Mucosa of rectum (tissue), 2 donors: Measurements from ENCODE around the gene RNF224.
A peak's percentile ranks its signal among the peaks of the same experiment; 100 is the strongest.

Experiments used
- H3K27ac ChIP-seq, 2 donors: one replicate each; pipeline ENCODE4 v1.7.0; 2013; ENCODE audit warnings: inconsistent platforms in 2 of 2, low read depth in 2 of 2, low read length in 2 of 2
- H3K27me3 ChIP-seq, 2 donors: one replicate each; pipeline ENCODE4 v1.7.0; 2013; ENCODE audit warnings: low read length in 2 of 2; ENCODE audit not compliant: control insufficient read depth in 2 of 2, insufficient read depth in 2 of 2
- H3K36me3 ChIP-seq, 2 donors: one replicate each; pipeline ENCODE4 v1.7.0; 2013; ENCODE audit warnings: low read length in 2 of 2; ENCODE audit not compliant: control insufficient read depth in 2 of 2, insufficient read depth in 2 of 2
- H3K4me1 ChIP-seq, 2 donors: one replicate each; pipeline ENCODE4 v1.7.0; 2013; ENCODE audit warnings: low read length in 2 of 2, mild to moderate bottlenecking in 1 of 2; ENCODE audit not compliant: control insufficient read depth in 2 of 2, insufficient read depth in 2 of 2
- H3K4me3 ChIP-seq, 2 donors: one replicate each; pipeline ENCODE4 v1.7.0; 2013; ENCODE audit warnings: low read length in 2 of 2
- H3K9ac ChIP-seq, 2 donors: one replicate each; pipeline ENCODE4 v1.7.0; 2013; ENCODE audit warnings: low read length in 2 of 2, low read depth in 1 of 2, mild to moderate bottlenecking in 1 of 2
- H3K9me3 ChIP-seq, 2 donors: one replicate each; pipeline ENCODE4 v1.7.0; 2013; ENCODE audit warnings: low read length in 2 of 2; ENCODE audit not compliant: control insufficient read depth in 2 of 2
- donor health status: healthy.
- donor health status: Normal muscosa, but diverticular disease.

Gene RNF224

GRCh38 chr9:137250329-137251193 lies 23.3 kb downstream of the RNF224 start:
- Histone ChIP-seq H3K4me3 (no peak overlapping the region), H3K27me3 (no peaks in the 10 kb centered on the region), H3K36me3 (no peaks in the 10 kb centered on the region), H3K27ac (no peak overlapping the region), H3K9ac (no peak overlapping the region), H3K9me3 (no peaks in the 10 kb centered on the region), H3K4me1 (peaks cover 8 to 9% of the 10 kb centered on the region in 2 donors)

- H3K4me1 ChIP-seq = peaks cover 12 to 13% of the 10 kb centered on the region in 2 donors
- peaks cover 0 to 1% of the 10 kb centered on the region in 2 donors for H3K36me3 ChIP-seq
- no peak within 1 kb of the TSS for H3K4me3 ChIP-seq
- no peak within 1 kb of the TSS for H3K27ac ChIP-seq
- no peaks in the 10 kb centered on the region for H3K9me3 ChIP-seq
- no peaks in the 10 kb centered on the region for H3K27me3 ChIP-seq
- H3K9ac ChIP-seq = no peak within 1 kb of the TSS
Observed at GRCh38 chr9:137251194-137251461, 23.8 kb downstream of the RNF224 start, which contains the start of gene STPG3. Gene STPG3 (plus strand): TSS chr9:137251286. CDS start chr9:137251287, 1 bp downstream.

GRCh38 chr9:137251490-137252268 lies 24.4 kb downstream of the RNF224 start:
- Histone ChIP-seq H3K27ac (no peak overlapping the region), H3K9me3 (no peaks in the 10 kb centered on the region), H3K27me3 (no peaks in the 10 kb centered on the region), H3K4me3 (no peak overlapping the region), H3K4me1 (peaks cover 18% of the 10 kb centered on the region in 2 donors), H3K36me3 (peaks cover 5% of the 10 kb centered on the region in 2 donors), H3K9ac (no peak overlapping the region)

GRCh38 chr9:137252555-137253506 lies 25.5 kb downstream of the RNF224 start:
- Histone ChIP-seq H3K36me3 (peaks cover 5 to 9% of the 10 kb centered on the region in 2 donors), H3K9ac (no peak overlapping the region), H3K9me3 (no peaks in the 10 kb centered on the region), H3K27me3 (no peaks in the 10 kb centered on the region), H3K4me1 (peaks cover 21 to 22% of the 10 kb centered on the region in 2 donors), H3K27ac (no peak overlapping the region), H3K4me3 (no peak overlapping the region)

- Histone ChIP-seq H3K4me1 (peaks cover 21 to 22% of the 10 kb centered on the region in 2 donors), H3K4me3 (peak overlapping the region; percentile 68 to 83), H3K27me3 (no peaks in the 10 kb centered on the region), H3K27ac (peak overlapping the region; percentile 52 to 80), H3K9me3 (no peaks in the 10 kb centered on the region), H3K36me3 (peaks cover 8 to 13% of the 10 kb centered on the region in 2 donors), H3K9ac (peak overlapping the region; percentile 77 to 89)
Observed at GRCh38 chr9:137253717-137254623, 26.7 kb downstream of the RNF224 start.

GRCh38 chr9:137254624-137255447 lies 27.5 kb downstream of the RNF224 start, which contains the start of gene NELFB:
Gene NELFB (plus strand): TSS chr9:137255327.
- H3K9ac ChIP-seq = peak within 1 kb of the TSS; percentile 77 to 89
- H3K36me3 ChIP-seq = peaks cover 12 to 17% of the 10 kb centered on the region in 2 donors
- H3K27me3 ChIP-seq = no peaks in the 10 kb centered on the region
- H3K27ac ChIP-seq = peak within 1 kb of the TSS; percentile 66 to 81
- peak within 1 kb of the TSS; percentile 68 to 87 for H3K4me3 ChIP-seq
- no peaks in the 10 kb centered on the region for H3K9me3 ChIP-seq
- peaks cover 21 to 22% of the 10 kb centered on the region in 2 donors for H3K4me1 ChIP-seq

- H3K9ac ChIP-seq = peak overlapping the region; percentile 74 to 81
- H3K4me1 ChIP-seq = peaks cover 21 to 22% of the 10 kb centered on the region in 2 donors
- peak overlapping the region; percentile 66 to 81 for H3K27ac ChIP-seq
- no peaks in the 10 kb centered on the region for H3K27me3 ChIP-seq
- H3K4me3 ChIP-seq = peak overlapping the region; percentile 68 to 87
- H3K9me3 ChIP-seq = no peaks in the 10 kb centered on the region
- H3K36me3 ChIP-seq = peaks cover 12 to 17% of the 10 kb centered on the region in 2 donors
Observed at GRCh38 chr9:137255448-137256114, 28.3 kb downstream of the RNF224 start.

- peaks cover 12 to 17% of the 10 kb centered on the region in 2 donors for H3K36me3 ChIP-seq
- peak overlapping the region; percentile 68 to 87 for H3K4me3 ChIP-seq
- H3K9me3 ChIP-seq = no peaks in the 10 kb centered on the region
- H3K27me3 ChIP-seq = no peaks in the 10 kb centered on the region
- no peak overlapping the region for H3K27ac ChIP-seq
- H3K9ac ChIP-seq = peak overlapping the region in 1 of 2 donors; percentile 81
- H3K4me1 ChIP-seq = peaks cover 21 to 22% of the 10 kb centered on the region in 2 donors
Observed at GRCh38 chr9:137256362-137256761, 29.1 kb downstream of the RNF224 start.
